ENCODE data around the gene AP2A2. TPM values are rescaled to one million over a fixed set of nuclear protein-coding genes. Genes with fewer than 3 reads are reported as not detected.
A peak's percentile ranks its signal among the peaks of the same experiment; 100 is the strongest.

The AP2A2 gene
- total RNA-seq, 1 donor from 2014 or later, result 48.5 TPM

GRCh38 chr11:940496-941135 lies 14.9 kb downstream of the AP2A2 start:
- no peak overlapping the region for H3K4me3 ChIP-seq (ENCODE audit: low read depth, low read length)
- TF ChIP-seq, protein P1, sequence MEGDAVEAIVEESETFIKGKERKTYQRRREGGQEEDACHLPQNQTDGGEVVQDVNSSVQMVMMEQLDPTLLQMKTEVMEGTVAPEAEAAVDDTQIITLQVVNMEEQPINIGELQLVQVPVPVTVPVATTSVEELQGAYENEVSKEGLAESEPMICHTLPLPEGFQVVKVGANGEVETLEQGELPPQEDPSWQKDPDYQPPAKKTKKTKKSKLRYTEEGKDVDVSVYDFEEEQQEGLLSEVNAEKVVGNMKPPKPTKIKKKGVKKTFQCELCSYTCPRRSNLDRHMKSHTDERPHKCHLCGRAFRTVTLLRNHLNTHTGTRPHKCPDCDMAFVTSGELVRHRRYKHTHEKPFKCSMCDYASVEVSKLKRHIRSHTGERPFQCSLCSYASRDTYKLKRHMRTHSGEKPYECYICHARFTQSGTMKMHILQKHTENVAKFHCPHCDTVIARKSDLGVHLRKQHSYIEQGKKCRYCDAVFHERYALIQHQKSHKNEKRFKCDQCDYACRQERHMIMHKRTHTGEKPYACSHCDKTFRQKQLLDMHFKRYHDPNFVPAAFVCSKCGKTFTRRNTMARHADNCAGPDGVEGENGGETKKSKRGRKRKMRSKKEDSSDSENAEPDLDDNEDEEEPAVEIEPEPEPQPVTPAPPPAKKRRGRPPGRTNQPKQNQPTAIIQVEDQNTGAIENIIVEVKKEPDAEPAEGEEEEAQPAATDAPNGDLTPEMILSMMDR (conservative IDR thresholded peaks at IDR 0.05; ENCODE audit: low read depth, low read length), result no peak
- DNase-seq (ENCODE audit: low read depth), result no peak

DNA sequence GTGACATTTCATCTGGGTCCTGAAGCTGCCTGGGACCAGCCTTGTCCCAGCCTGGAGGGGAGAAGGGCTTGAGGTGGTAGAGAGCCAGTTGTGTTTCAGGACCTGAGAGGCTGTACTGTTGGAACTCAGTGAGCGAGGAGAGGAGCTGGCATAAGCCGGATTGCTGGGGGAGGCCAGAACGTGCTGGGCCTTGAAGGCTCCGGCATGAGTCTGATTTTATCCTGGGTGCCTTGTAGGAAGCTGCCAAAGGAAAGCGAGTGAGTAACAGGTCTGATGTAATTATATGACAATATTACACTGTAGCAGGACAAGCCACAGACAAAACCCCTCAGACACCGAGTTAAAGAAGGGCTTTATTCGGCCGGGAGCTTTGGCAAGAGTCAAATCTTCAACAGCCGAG lies 17.2 kb downstream of the AP2A2 start:
- no peak overlapping the region for H3K4me3 ChIP-seq (ENCODE audit: low read depth, low read length)
- TF ChIP-seq, protein P1 (conservative IDR thresholded peaks at IDR 0.05; ENCODE audit: low read depth, low read length), result no peak
- DNase-seq (ENCODE audit: low read depth), result peak; percentile 39

DNA sequence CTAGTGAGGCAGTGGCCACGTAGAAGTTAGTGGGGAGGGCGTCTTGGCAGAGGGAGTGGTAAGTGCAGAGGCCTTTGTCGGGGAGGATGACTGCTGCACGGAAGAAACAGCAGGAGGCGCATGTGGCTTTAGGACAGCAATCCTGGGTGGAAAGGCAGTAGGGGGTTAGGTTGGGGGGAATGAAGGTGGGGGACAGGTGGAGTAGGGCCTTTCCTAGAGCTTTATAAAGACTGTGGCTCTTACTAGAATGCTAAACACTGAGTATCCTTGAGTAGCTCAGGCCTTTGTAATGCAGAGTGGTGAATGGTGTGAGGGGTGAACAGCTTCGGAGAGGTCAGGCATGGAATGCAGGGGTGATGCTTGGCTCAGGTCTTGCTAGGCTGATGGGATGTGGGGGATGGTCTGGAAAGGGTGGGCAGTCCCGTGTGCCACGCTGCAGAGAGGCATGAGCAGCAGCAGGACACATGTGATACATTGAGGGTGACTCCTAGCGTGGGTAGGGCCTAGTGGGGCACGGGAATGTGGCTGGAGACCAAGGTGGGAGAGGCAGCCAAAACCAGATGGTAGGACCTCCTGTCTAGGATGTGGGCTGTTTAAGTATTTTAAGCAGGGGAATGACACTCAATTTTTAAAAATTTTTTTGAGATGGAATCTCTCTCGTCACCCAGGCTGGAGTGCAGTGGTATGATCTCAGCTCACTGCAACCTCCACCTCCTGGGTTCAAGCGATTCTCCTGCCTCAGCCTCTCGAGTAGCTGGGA lies 19.2 kb downstream of the AP2A2 start:
- no peak overlapping the region for H3K4me3 ChIP-seq (ENCODE audit: low read depth, low read length)

DNA sequence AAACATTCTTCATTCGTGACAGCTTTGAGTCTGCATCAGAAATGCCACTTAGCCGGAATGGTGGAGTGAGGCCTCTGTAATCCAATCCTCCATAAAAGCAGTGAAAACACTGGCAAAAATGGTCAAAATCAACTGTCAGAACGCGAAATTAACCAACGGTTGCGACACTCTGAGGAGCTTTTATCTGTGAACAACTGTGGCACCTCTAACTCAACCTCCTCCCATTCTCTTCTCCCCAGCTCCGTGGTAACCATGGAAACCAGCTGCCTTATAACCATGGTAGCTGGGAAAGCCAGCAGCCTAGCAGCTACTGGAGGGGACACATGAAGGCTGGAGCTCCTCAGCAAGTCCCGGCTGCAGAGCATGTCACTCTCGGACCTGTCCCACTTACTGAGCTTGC lies 20.3 kb downstream of the AP2A2 start:
- no peak for DNase-seq (ENCODE audit: low read depth)
- H3K4me3 ChIP-seq (ENCODE audit: low read depth, low read length), result no peak overlapping the region
- TF ChIP-seq, protein P1 (conservative IDR thresholded peaks at IDR 0.05; ENCODE audit: low read depth, low read length), result no peak

More for the DNA sequence above, 19.2 kb downstream of the AP2A2 start:
- TF ChIP-seq, protein P1 (conservative IDR thresholded peaks at IDR 0.05; ENCODE audit: low read depth, low read length), result peak; percentile 60
- peak; percentile 54 for DNase-seq (ENCODE audit: low read depth)

DNA sequence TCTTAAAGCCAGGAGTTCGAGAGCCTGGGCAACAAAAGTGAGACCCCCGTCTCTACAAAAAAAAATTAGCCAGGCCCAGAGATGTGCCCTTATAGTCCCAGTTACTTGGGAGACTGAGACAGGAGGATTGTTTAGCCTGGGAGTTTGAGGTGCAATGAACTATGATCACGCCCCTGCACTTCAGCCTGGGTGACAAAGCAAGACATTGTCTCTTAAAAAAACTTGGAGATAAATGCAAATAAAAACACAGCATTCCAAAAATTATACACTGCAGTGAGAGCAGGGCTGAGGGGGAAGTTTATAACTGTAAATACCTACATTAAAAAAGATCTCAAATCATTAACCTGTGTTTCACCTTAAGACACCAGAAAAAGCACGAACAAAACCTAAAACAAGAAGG lies 22.1 kb downstream of the AP2A2 start:
- TF ChIP-seq, protein P1 (conservative IDR thresholded peaks at IDR 0.05; ENCODE audit: low read depth, low read length), result no peak
- no peak overlapping the region for H3K4me3 ChIP-seq (ENCODE audit: low read depth, low read length)
- DNase-seq (ENCODE audit: low read depth), result no peak

GRCh38 chr11:951507-951906 lies 25.8 kb downstream of the AP2A2 start:
- DNase-seq (ENCODE audit: low read depth), result no peak
- TF ChIP-seq, protein P1 (conservative IDR thresholded peaks at IDR 0.05; ENCODE audit: low read depth, low read length), result no peak
- H3K4me3 ChIP-seq (ENCODE audit: low read depth, low read length), result no peak overlapping the region

Data from epithelial cell of proximal tubule (primary cell).